Prostate gland (tissue), 2 donors: ENCODE measurements around the gene MOGAT3. TPM values are rescaled to one million over a fixed set of nuclear protein-coding genes. Genes with fewer than 3 reads are reported as not detected.
"Not testable (repeated sequence)": the region's sequence is repeated elsewhere in the genome, so short reads cannot be mapped to it uniquely, and the experiment has no call there.

Source experiments
- DNase-seq: peaks from one replicate; pipeline ENCODE4 v3.0.0-alpha.2; 2019; ENCODE audit warnings: low spot score
- H3K27ac ChIP-seq, 2 donors: fragments of 200-600 bp; sonication (generic); 2 replicates each; pipeline ENCODE4 v1.5.1; 2017 to 2019
- H3K27me3 ChIP-seq: fragments of 200-600 bp; sonication (generic); replicated peaks from 2 replicates; pipeline ENCODE4 v1.5.1; 2019; ENCODE audit not compliant: insufficient read depth
- H3K36me3 ChIP-seq, 2 donors: fragments of 200-600 bp; sonication (generic); 1 replicate in 1 of 2; 2 replicates in 1 of 2; pipeline versions ENCODE4 v1.5.1 to v1.8.1; 2017 to 2019
- H3K4me1 ChIP-seq: fragments of 200-600 bp; sonication (generic); replicated peaks from 2 replicates; pipeline ENCODE4 v1.5.1; 2019
- H3K4me3 ChIP-seq, 2 donors: fragments of 200-600 bp; sonication (generic); 2 replicates each; pipeline ENCODE4 v1.5.1; 2017 to 2019
- H3K9me3 ChIP-seq: fragments of 200-600 bp; sonication (generic); 2 replicates; pipeline ENCODE4 v1.5.1; 2017
- POLR2A ChIP-seq: fragments of 450-650 bp; IDR thresholded peaks from one replicate; pipeline ENCODE4 v1.6.1; 2016; ENCODE audit warnings: antibody characterized with exemption, mild to moderate bottlenecking
- POLR2AphosphoS5 ChIP-seq: sonication (generic); formaldehyde crosslinking; IDR thresholded peaks from one replicate; pipeline ENCODE4 v1.6.1; 2017; ENCODE audit warnings: antibody characterized with exemption
- WGBS: methylation state at CpG from one replicate; pipeline ENCODE4 v1.1.5; 2018; 5-methylcytosine and 5-hydroxymethylcytosine counted together
- intact Hi-C: fragments of 100-400 bp; cut with DNase I; formaldehyde crosslinking; loops from one replicate; pipeline ENCODE4 v1.14.2; 2022
- total RNA-seq, 2 donors: library from RNA; depleted of rRNA; stranded (reverse); fragments of >200 nt; gene quantifications; one replicate each; pipeline ENCODE4 v1.1.0, GENCODE V29; 2016
- TF ChIP-seq, protein P1 (sequence below), 4 experiments: fragments of 200-600 bp in 2 of 4; fragments of 450-650 bp in 2 of 4; sonication (generic) in 2 of 4; IDR thresholded peaks; 1 replicate in 3 of 4; 2 replicates in 1 of 4; pipeline ENCODE4 v1.5.1; 2016 to 2019; ENCODE audit warnings: antibody characterized with exemption in 4 of 4, mild to moderate bottlenecking in 2 of 4, moderate library complexity in 2 of 4

Gene MOGAT3
- total RNA-seq, 2 donors from 2014 or later, result not detected

DNA sequence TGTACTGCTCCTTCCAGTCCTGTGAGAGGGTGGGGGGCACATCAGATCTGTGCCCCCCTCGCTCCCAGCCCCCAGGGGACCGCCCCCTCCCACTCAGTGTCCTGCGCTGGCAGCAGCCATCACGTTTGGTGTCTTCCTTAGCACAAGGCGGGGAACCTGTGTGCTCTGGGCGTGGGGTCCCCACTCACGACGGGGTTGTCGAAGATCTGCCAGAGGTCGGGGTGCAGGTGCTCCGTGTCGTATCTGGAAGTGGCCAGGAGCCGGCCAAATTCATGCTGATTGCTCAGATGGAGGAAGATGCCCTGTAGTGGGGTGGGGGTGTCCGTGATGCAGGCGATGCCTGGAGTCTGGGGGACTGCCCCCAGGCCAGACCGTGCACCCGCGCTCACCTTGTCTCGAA lies 9.3 kb upstream of the MOGAT3 start:
- H3K36me3 ChIP-seq, result peaks cover 3 to 4% of the 10 kb centered on the region in 2 donors
- intact Hi-C loops, result no loop called here

DNA sequence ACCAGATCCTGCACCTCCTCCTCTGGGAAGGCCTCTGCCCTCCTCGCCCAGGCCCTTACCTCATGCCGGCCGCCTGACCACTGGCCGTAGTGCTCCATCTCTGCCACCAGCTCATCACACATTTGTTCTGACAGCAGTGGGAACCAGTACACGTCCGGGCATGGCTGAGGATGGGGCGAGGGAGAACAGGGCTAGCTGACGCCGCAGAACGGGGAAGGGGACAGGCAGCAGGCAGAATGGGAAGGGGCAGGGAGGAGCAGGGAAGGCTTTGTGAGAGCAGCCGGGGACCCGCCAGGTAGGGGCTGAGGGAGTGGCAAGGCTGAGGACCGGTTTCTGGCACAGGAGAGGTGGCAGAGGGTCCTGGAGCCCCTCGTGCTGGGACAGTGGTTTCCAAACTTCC lies 8.0 kb upstream of the MOGAT3 start:
- Histone ChIP-seq H3K27ac (no peak overlapping the region), H3K4me3 (no peak overlapping the region), H3K36me3 (peaks cover 3 to 4% of the 10 kb centered on the region in 2 donors), H3K4me1 (no peaks in the 10 kb centered on the region), H3K9me3 (no peaks in the 10 kb centered on the region), H3K27me3 (no peaks in the 10 kb centered on the region)
- 91% methylated on average over 14 of the region's 14 CpGs for WGBS
- intact Hi-C loops, result no loop called here
- DNase-seq, result no peak
- TF ChIP-seq POLR2AphosphoS5, result no peak
- TF ChIP-seq, protein P1, sequence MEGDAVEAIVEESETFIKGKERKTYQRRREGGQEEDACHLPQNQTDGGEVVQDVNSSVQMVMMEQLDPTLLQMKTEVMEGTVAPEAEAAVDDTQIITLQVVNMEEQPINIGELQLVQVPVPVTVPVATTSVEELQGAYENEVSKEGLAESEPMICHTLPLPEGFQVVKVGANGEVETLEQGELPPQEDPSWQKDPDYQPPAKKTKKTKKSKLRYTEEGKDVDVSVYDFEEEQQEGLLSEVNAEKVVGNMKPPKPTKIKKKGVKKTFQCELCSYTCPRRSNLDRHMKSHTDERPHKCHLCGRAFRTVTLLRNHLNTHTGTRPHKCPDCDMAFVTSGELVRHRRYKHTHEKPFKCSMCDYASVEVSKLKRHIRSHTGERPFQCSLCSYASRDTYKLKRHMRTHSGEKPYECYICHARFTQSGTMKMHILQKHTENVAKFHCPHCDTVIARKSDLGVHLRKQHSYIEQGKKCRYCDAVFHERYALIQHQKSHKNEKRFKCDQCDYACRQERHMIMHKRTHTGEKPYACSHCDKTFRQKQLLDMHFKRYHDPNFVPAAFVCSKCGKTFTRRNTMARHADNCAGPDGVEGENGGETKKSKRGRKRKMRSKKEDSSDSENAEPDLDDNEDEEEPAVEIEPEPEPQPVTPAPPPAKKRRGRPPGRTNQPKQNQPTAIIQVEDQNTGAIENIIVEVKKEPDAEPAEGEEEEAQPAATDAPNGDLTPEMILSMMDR (IDR thresholded peaks at IDR 0.05), result no peak
- no peak for TF ChIP-seq POLR2A

More for the DNA sequence above, 9.3 kb upstream of the MOGAT3 start:
- no peak overlapping the region for H3K4me3 ChIP-seq
- H3K27ac ChIP-seq, result no peak overlapping the region
- no peaks in the 10 kb centered on the region for H3K27me3 ChIP-seq
- no peak for DNase-seq
- no peaks in the 10 kb centered on the region for H3K9me3 ChIP-seq
- no peaks in the 10 kb centered on the region for H3K4me1 ChIP-seq
- no peak for TF ChIP-seq POLR2A
- no peak for TF ChIP-seq POLR2AphosphoS5
- TF ChIP-seq, protein P1 (IDR thresholded peaks at IDR 0.05), result no peak
- 90% methylated on average over 19 of the region's 19 CpGs for WGBS

DNA sequence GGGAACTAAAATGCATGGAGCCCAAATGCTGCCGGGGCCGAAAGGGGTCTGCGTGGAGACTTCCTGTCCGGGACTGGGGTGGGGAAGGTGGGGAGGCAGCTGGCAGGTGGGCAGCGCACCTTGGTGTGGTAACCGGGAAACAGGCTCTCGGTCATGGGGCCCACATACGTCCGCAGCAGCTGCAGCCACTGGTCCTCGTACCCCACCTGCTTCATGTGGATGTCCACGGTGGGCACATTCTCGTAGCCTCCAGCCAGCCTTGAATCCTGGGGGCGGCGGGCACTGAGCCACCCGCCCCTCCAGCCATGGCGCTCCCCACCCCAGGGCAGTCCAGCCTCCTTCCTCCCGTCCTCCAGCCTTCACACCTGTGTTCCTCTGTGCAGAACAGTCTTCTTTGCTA lies 6.6 kb upstream of the MOGAT3 start:
- TF ChIP-seq POLR2A (no peak), POLR2AphosphoS5 (no peak)
- TF ChIP-seq, protein P1 (IDR thresholded peaks at IDR 0.05), result no peak
- 90% methylated on average over 17 of the region's 17 CpGs for WGBS
- Histone ChIP-seq H3K4me3 (no peak overlapping the region), H3K4me1 (no peaks in the 10 kb centered on the region), H3K27ac (no peak overlapping the region), H3K36me3 (peaks cover 3 to 4% of the 10 kb centered on the region in 2 donors), H3K27me3 (peaks cover 3% of the 10 kb centered on the region), H3K9me3 (no peaks in the 10 kb centered on the region)
- intact Hi-C loops, result no loop called here
- DNase-seq, result no peak

DNA sequence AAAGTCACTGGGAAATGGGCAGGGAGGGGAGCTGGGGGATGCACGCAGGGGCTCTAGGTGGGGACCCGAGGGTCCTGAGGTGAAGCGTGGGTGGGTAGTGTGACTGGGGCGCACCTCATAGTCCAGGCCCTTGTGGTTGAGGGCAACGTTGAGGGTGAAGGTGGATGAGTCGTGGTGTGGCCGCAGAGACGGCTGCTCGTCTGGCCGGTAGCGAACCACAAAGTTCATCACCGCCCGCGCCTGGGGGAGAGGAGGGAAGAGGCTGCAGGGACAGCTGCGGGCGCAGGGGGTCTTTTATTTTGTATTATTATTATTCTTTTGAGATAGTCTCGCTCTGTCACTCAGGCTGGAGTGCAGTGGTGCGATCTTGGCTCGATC lies 5.8 kb upstream of the MOGAT3 start:
- Histone ChIP-seq H3K4me3 (no peak overlapping the region), H3K4me1 (peaks cover 5% of the 10 kb centered on the region), H3K9me3 (no peaks in the 10 kb centered on the region), H3K36me3 (peaks cover 0 to 2% of the 10 kb centered on the region in 2 donors), H3K27me3 (peaks cover 11% of the 10 kb centered on the region), H3K27ac (no peak overlapping the region)
- no peak for DNase-seq
- WGBS, result 93% methylated on average over 19 of the region's 19 CpGs
- intact Hi-C loops, result no loop called here
- TF ChIP-seq POLR2AphosphoS5, result no peak
- TF ChIP-seq, protein P1 (IDR thresholded peaks at IDR 0.05), result no peak
- TF ChIP-seq POLR2A, result no peak

DNA sequence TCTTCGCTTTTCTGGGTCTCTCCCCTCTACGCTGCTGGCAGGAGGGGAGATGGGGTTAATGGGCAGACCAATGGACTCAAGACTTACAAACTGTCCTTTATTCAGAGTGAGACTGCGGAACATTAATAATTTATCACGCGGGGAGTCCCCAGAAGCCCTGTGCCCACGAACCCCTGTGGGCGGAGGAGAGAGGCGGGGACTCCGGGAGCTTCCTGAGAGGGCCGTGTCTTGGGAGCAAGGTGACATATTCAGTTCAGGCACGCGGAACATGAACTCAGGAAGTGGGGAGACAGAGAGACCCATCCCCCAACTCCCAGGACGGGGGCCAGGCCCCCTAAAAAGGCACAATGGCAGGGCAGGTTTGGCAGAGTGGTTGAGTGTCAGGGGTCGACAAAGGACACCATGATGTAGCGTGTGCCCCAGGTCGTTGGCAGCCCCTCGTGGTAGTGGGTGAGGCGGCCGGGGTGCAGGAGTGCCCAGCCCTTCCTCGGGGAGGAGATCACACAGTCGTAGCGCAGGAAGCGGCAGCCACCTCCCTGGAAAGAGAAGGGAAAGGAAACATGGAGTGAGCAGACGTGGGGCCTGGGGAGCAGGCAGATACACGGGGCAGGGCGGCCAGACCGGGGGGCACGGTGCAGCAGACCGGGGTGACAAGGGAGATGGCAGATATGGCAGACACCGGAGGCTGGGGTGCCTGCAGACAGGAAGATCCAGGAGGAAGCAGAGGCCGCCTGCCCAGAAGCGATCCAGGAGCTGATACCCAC lies 5.2 kb upstream of the MOGAT3 start:
- no peak for DNase-seq
- H3K4me3 ChIP-seq, result no peak overlapping the region
- H3K27me3 ChIP-seq, result peaks cover 14% of the 10 kb centered on the region
- peaks cover 5% of the 10 kb centered on the region for H3K4me1 ChIP-seq
- H3K36me3 ChIP-seq, result no peaks in the 10 kb centered on the region
- TF ChIP-seq, protein P1 (IDR thresholded peaks at IDR 0.05), result no peak
- no peak for TF ChIP-seq POLR2AphosphoS5
- no peaks in the 10 kb centered on the region for H3K9me3 ChIP-seq
- intact Hi-C loops, result no loop called here
- 79% methylated on average over 32 of the region's 32 CpGs for WGBS
- no peak overlapping the region for H3K27ac ChIP-seq

DNA sequence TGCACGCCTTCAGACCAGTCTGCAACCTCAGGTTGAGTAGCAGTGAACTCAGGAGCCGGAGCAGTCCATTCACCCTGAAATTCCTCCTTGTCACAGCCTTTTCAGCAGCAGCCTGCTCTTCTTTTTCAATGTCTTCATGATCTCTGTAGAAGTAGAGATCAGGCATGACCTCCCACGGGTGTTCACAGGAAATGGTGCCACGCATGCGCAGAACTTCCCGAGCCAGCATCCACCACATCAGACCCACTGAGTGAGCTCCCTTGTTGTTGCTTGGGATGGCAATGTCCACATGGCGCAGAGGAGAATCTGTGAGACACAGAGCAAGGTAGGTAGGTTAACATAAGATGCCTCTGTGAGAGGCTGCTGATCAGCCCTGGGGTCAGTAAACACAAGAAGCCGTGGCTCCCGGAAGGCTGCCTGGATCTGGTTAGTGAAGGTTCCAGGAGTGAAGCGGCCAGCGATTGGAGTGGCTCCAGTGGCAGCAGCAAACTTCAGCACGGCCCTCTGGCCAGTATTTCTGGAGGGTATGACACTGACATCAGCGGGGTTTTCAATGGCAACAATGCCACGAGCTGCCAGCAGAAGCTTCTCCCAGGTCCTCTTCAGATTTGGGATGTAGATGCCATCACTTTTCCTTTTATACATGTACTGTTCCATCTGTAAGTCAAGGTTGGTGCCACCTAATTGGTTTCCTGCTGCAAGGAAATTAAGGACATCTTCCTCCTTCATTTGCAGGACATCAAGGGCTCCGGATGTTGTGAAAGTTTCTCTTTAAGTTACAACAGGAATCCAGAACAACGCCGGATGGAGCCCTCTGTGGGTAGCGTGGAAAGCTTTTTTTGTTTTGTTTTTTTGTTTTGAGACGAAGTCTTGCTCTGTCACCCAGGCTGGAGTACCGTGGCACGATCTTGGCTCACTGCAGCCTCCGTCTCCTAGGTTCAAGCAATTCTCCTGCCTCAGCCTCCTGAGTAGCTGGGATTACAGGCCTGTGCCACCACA lies 3.2 kb upstream of the MOGAT3 start:
- DNase-seq, H3K9me3 ChIP-seq, H3K36me3 ChIP-seq, intact Hi-C loops, H3K4me3 ChIP-seq, H3K27ac ChIP-seq, H3K4me1 ChIP-seq: not testable (repeated sequence)
- 73% methylated on average over 22 of the region's 22 CpGs for WGBS
- H3K27me3 ChIP-seq, result peaks cover 14% of the 10 kb centered on the region
